Measurements from ENCODE around the gene EPB41L4B.
A peak's percentile ranks its signal among the peaks of the same experiment; 100 is the strongest.

The EPB41L4B gene

DNA sequence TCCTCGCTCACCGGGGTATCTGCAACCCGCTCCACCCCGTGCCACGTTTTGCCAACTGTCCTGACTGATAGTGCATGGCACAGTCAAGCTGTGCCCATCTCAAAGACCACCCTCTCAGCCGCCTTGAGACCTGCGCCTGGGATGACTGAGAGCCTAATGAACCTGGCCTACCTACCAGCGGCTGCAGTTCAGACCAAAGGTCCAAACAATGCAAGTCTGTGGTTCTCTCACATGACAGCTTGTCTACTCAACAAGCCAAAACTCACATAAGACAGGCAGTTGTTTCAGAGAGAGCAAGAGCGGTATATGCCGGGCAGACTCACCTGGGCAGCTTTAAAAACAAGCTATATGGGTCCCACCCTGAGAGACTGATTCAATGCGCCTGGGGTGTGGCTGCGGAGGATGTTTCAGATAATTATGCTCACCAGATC lies 70.5 kb downstream of the EPB41L4B start:
- no peak for FAIRE-seq
- DNase-seq (ENCODE audit: extremely low spot score, insufficient read length, low read depth), result no peak

DNA sequence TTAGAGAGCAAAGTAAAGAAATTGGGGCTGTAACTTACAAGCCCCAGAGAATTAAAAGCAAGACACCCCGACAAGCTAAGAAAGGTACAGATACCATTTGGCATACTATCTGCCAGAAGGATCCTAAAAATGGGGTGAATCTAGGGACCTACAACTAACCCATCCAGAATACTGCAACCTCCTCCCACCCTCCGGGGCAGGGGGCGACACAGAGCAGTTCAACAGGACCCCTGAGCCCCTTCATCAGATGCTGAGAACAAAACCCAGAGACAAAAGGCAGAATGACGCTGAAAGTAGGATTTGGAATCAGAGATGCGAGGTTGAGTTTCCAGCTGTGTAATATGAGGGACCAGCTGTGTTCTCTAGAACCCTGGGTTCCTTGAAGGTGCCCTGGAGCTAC lies 71.2 kb downstream of the EPB41L4B start:
- FAIRE-seq, result no peak
- no peak for DNase-seq (ENCODE audit: extremely low spot score, insufficient read length, low read depth)

DNA sequence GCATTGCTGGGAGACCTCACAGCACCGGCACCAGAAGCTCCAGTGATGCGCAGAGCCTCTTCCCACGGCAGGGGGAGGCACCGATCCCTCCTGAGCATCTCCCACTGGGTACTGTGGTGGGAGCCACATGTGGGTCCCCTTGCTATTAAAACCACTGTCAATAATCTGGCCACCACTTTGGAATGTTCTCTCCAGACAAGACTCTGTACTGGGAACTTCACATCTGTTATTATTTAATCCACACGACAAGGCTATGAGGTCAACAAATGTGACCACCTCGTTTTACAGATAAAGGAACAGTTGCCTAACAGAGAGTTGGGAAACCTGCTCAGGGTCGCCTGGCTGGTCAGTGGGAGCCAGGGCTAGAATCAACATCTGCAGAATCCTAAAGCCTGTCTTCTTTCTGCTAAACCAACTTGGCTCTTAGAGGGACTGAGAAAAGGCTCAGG lies 72.7 kb downstream of the EPB41L4B start:
- no peak for DNase-seq (ENCODE audit: extremely low spot score, insufficient read length, low read depth)

DNA sequence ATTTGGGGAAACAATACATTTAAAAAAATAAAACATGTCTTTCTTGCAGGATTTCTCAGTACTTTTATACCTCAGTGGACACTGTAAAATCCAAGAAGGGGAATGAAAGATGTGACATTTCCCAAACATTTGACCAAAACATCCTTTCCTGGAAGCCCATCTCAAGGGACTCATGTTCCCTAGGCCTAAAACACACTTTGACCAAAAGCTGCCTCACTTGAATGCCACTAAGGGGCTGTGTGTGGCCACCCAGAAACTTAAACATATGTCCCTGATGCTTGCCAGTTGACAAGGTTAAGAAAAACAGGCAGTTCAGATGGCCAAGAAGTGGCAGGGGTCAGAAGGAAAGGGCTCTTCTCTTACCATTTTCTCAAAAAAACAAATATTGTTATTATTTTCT lies 73.6 kb downstream of the EPB41L4B start:
- DNase-seq (ENCODE audit: extremely low spot score, insufficient read length, low read depth) (no peak), FAIRE-seq (no peak)

More for the DNA sequence above, 72.7 kb downstream of the EPB41L4B start:
- FAIRE-seq, result no peak

DNA sequence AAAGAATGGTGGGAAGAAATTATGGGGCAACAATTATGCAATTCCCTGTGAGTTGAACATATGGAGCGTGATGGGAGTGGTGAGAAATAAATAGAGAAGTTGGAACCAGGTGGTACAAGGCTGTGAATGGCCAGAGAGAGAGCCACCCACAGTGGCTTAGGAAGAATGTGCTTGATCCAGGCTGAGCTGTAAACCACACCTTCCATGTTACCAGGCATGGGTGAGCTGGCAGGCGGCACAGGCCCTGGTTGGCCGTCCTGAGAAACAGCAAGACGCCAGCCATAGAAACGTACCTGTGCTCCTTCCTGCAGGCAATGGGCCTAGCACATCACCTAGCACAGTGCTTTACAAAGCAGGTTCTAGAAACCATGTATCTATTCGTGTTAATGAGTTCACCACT lies 74.3 kb downstream of the EPB41L4B start:
- DNase-seq (ENCODE audit: extremely low spot score, insufficient read length, low read depth) (no peak), FAIRE-seq (no peak)

DNA sequence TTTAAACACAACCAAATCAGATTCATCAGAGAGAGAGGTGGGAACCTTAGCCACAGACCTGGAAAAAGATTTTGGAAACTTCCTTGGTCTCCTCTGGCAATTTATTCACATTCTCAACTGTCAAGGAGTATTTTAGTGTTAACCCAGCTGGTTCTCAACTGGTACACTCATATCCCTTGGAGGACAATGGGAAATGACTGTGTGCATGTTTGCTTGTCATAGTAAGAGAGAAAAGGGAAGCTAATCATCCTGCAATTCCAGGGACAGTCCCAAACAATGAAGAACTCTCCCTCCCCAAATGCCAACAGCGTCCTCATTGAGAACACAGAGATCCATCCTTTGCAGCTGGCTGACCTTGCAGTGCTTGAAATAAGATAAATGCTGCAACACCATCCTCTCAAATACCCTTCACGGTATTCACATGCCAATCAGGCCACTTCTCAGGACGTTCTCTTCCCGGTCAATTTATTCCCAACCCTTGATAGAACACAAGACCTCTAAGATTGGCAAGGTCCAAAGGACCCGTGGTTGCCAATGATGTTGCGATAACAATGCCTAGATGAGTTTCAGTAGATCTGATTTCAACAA lies 75.5 kb downstream of the EPB41L4B start:
- FAIRE-seq, result no peak
- no peak for DNase-seq (ENCODE audit: extremely low spot score, insufficient read length, low read depth)

DNA sequence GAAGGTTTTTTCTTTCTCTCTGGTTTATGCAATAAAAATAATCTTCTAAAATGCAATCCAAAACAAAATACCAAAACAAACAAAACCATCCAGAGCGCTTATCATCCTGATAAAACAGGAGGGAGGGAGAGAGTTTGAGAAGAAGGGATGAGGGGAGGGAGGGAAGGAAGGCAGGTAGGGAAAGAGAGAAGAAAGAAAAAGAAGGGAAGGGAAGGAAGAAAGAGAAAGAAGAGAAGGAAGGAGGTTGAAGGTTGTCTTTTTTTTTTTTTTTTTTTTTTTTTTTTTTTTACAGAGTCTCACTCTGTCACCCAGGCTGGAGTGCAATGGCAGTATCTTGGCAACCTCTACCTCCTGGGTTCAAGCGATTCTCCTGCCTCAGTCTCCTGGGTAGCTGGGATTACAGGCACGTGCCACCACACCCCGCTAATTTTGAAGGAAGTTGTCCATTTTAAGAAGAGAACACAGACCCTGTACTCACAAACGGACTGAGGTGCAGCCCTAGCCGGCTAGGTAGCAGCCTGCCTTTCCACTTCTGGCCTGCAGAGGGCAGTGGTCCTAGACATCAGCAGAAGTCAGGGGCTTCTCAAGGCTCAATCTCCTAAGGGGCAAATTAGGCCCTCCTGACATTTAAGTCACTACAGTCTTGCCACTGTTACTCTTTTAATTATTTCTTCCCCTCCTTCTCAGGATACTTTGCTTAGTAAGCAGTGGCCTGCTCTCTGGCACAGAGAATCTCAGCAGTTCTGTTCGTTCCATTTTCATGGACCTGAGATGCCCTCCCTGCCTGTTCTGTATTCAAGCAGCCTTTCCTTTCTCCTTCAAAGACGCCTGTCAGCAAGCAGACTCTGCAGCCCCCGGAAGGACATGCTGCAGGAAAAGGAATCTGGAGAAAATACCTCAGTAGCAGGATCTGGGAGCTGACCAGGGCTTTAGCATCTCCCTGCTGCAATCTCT lies 76.4 kb downstream of the EPB41L4B start:
- DNase-seq (ENCODE audit: extremely low spot score, insufficient read length, low read depth) (peak; percentile 43), FAIRE-seq (peak; percentile 86)

DNA sequence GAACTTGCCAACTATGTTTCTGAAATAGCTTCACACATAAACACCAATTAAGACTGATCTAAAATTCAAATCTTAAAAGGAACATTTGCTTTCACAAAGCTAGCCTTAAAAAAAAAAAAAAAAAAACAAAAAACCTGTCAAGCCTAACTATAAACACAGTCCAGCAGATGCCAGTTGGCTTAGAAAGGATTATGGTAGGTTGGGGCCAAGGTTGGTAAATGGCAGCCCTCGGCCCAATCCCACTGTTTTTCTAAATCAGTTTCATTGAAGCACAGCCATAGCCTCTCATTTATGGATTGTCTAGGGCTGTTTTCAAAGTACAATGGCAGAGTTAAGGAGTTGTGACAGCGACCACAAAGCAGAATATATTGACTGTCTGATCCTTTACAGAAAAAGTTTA lies 78.1 kb downstream of the EPB41L4B start:
- no peak for FAIRE-seq
- no peak for DNase-seq (ENCODE audit: extremely low spot score, insufficient read length, low read depth)

DNA sequence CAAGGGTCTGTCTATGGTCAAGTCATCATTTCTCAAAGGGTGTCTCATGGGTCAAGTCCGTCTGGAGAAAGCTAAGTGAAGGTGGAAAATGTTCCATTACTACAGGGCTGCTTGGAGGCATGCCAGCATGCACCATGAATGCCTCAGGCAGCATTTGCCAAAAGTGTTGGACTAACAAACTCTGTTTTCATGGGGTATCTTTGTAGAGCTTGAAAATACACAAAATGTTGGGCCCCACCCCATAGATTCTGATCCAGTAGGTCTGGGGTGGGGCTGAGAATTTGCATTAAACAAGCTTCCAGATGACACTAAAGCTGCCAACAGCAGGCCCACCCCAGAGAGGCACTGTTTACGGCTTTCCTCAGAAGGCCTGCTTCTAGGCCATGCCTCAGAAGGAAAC lies 78.8 kb downstream of the EPB41L4B start:
- FAIRE-seq (no peak), DNase-seq (ENCODE audit: extremely low spot score, insufficient read length, low read depth) (no peak)

DNA sequence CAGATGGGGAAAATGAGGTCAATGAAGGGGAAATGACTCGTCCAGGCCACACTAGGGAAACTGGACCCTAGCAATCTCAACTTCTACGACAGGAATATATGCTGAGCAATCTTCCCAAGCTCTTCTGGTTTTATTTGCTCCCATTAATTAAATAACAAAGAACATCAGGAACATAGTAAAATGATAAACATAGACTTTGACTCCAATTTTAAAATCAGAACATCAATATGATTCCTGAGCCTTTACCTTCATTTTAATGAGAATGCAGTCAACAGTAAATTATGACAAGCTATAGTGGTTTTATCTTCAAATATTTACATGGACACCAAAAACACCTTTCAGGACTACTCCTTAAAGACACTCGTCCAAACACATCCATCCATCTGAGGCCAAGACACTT lies 79.7 kb downstream of the EPB41L4B start:
- FAIRE-seq (no peak), DNase-seq (ENCODE audit: extremely low spot score, insufficient read length, low read depth) (no peak)

DNA sequence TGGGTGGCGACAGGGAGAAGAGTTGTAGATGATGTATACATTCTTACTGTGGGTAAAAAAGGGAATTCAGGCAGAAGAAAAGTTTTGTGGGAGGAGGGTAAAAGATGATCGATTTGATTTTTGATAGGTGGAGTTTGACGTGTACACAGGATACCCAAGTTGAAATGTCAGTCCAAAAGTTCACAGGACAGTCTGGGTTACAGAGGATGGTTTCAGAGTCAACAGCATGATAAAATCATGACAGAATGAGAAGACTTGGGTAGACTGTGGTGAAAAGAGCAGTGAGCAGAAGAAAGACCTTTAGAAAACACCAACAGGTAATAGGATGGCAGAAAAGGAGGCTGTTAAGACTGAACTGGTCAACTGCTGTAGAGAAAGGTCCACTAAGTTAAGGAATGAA lies 81.6 kb downstream of the EPB41L4B start:
- no peak for DNase-seq (ENCODE audit: extremely low spot score, insufficient read length, low read depth)
- no peak for FAIRE-seq

DNA sequence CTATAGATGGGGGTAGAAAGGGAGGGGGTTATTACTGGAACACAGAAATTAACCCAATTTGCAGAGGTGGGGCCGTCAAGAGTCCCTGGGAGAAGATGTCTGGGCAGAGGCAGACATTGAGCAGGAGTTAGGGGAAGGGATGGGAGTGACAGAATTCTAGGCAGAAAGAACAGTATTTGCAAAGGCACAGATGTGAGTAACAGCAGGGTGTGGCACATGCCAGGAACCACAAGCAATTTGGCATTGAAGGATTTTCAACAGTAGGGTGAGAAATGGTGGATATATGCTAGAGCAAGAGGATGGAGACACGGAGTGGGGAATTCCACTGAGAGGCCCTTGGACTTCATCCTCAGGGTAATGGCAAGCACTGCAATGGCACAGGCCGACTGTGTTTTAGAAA lies 82.2 kb downstream of the EPB41L4B start:
- DNase-seq (ENCODE audit: extremely low spot score, insufficient read length, low read depth) (no peak), FAIRE-seq (no peak)

DNA sequence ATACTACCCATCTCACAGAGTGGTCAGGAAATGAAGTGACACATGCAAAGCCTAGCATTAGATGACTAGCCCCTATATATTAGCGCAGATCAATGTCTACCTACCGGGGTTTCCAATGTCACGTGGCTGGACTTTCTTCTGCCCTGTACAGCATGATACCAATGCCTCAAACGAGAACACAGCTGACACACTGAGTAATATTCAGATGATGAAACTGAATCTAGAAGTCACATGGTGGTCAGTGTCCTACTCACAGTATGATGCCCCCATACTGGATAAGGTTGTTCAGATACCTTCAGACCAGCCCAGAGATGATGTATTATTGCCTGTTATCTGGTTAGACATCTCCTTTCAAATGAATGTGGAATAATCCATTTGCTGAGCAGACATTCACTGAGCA lies 82.7 kb downstream of the EPB41L4B start:
- FAIRE-seq (no peak), DNase-seq (ENCODE audit: extremely low spot score, insufficient read length, low read depth) (no peak)

DNA sequence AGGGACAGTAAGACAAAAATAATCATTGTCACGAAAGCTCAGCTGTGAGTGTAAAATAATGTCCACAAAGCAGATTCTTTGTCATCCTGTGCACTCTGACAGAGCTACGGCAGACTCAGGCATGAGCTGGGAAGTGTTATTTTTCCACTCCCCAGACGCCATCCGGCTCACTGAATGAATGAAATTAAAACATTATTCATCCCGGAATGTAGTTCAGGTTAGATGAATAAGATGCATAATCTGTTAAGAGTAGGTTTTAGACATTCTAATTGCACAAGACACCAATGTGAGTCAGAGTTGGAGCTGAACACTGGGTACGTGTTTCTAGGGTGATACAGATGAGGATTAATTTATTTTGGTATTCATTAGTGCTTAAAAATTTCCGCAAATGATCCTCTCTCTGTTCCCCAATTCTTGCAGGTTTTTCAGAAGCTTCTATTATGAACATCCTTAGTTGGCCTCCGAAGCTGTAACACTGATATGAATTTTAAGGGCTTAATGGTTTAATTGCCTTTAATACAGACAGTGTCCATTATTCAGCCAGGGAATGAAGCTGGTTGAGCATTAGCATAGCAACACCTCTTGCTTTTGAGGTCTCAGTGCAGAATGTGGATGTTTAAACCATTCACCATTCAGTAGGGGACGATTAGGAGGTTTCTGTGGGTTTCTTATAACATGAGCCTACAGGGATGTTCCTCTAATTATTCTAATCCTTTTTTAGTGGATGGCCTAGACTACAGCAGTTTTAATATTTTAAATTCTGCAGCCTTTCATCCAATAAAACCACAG lies 88.2 kb downstream of the EPB41L4B start:
- DNase-seq (ENCODE audit: extremely low spot score, insufficient read length, low read depth) (no peak), FAIRE-seq (no peak)

DNA sequence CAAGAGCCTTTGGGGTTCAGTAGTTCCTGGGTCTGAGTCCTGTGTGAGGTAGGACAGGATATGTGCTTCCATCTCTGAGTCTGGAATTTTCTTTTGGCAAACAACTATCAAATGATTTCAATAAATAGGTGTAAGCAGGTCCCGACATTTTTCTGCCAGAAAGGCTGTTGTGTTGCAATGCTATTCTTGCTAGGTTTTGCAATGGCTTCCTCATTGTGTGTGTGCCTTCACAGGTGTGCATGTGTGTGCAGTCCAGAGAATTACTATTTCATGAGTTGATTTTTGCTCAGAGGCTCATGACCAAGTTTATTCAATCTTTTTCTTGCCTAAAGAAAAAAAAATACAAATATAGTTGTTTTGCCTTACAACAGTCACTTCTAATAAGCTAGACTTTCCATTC lies 89.3 kb downstream of the EPB41L4B start:
- DNase-seq (ENCODE audit: extremely low spot score, insufficient read length, low read depth) (no peak), FAIRE-seq (no peak)

DNA sequence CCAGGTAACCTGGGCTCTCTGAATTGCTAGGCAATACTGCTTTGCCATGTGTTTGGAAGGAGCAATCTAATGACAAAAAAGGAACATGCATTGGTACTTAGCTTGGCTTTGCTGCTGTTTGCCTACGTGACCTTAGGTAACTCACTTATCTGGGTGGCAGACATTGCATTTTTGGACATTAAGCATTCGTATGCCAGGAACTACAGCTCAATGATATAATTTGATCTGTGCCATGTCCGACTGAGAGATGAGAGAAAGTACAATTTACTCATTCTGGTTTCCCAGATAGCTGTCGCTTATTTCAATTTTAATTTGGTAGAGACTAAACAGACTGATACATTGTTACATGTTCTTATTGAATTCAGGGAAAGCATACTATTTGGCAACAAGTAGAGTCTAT lies 90.6 kb downstream of the EPB41L4B start:
- FAIRE-seq (no peak), DNase-seq (ENCODE audit: extremely low spot score, insufficient read length, low read depth) (no peak)

DNA sequence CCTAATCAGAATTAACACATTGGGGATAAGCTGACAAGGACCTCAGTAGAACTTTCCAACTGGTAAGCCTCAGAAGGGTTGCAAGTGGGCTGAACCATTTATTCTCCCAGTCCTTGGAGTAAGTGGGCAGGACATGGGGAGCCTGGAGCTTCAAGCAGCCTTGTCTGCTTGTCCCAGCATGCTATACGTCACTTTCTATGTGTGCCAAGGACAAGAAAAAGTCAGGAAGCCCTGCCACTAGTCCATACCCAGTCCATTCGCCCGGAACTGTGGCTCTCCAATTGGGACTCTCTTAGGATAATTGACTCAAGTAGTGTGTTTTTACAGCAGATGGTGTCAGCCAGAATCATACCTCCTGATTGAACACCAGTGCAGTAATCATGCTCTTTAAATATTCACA lies 91.2 kb downstream of the EPB41L4B start:
- FAIRE-seq (no peak), DNase-seq (ENCODE audit: extremely low spot score, insufficient read length, low read depth) (no peak)

DNA sequence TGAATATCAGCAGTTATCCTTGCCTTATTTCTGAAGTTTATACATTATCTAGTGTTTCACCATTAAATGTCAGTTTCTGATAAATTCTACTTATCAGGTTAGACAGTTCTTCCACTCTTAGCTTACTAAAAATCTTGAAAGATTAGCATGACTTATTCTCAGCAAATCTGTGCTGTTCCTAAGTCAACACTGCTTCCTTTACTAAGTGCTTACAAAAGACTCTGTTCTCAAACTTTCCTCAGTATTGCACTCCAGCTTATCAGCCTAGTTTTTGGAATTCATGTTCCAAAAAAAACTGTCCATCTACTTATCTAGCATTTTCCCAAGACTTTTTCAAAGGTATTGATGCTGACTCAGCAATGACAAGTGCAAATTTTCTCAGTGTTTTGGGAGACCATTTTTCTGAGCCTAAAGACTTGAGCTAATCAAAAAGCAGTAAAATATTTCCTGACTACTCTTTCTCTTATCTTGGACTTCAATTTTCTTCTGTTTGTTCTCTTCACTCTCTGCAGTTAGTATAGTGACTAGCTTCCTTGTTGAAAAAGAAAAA lies 92.7 kb downstream of the EPB41L4B start:
- DNase-seq (ENCODE audit: extremely low spot score, insufficient read length, low read depth) (no peak), FAIRE-seq (no peak)

DNA sequence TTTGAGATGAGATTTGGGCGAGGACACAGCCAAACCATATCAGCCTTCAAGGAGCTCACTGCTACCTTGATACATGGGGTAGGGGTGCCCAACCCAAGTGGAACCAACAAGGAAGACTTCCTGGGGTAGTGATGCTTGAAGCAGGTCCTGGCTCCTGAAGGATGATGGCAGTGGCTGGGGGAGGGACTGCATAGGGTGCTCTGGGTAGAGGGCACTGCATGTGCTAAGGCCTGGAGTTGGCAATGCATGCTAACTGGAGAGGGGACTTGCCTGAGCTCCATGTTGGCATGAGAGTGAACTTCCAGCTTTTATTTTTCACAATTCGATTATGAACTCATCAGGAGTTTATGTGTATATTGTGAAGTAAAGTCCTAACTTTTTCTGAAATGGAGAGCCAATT lies 95.2 kb downstream of the EPB41L4B start:
- no peak for DNase-seq (ENCODE audit: extremely low spot score, insufficient read length, low read depth)
- no peak for FAIRE-seq

DNA sequence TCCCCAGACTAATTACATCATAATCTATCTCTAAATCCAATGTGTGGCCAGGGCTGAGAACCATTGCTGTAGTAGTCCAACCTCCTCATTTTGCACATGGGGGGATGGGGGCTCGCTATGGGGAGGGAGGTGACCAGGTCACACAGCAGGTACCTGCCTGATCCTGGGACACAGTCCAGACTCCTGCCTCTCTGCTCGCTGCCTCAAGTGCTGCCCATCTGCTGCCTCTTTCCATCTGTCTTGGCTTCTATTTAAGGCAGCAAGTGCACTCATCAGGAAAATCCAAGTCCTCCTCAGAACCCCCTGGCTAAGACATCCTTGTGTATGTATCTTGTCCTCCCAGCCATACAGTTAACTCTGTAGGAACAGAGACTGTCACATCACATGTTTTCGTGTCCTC lies 96.1 kb downstream of the EPB41L4B start:
- DNase-seq (ENCODE audit: extremely low spot score, insufficient read length, low read depth), result no peak
- FAIRE-seq, result no peak

All from GM18507 (cell line).